HG02852 (cell line): ENCODE data around the gene TUNAR.
"Not testable (repeated sequence)": the region's sequence is repeated elsewhere in the genome, so short reads cannot be mapped to it uniquely, and the experiment has no call there.

Experiments
- ATAC-seq: cut with Tn5 transposase; IDR thresholded peaks from one replicate; pipeline ENCODE4 v1.9.1; 2021; ENCODE audit warnings: mild to moderate bottlenecking, moderate library complexity; ENCODE audit not compliant: unreplicated experiment

The TUNAR gene

GRCh38 chr14:95968048-95968447 lies 91.4 kb downstream of the TUNAR start:
- ATAC-seq = not testable (repeated sequence)
